Keratinocyte (primary cell): ENCODE measurements around the gene GHRL.

ENCODE experiments used
- EZH2 ChIP-seq: IDR thresholded peaks from one replicate; pipeline ENCODE4 v1.6.1; 2012; ENCODE audit warnings: inconsistent platforms, mild to moderate bottlenecking, low read length, moderate library complexity
- TF ChIP-seq, protein P1 (sequence below), 3 experiments: IDR thresholded peaks in 1 of 3; conservative IDR thresholded peaks in 1 of 3; optimal IDR thresholded peaks in 1 of 3; 2 replicates in 2 of 3; 3 replicates in 1 of 3; pipeline versions ENCODE3 to v1.5.1; 2011; ENCODE audit warnings: low read length in 3 of 3, mild to moderate bottlenecking in 3 of 3, moderate library complexity in 2 of 3, control low read depth in 1 of 3, inconsistent platforms in 1 of 3; ENCODE audit not compliant: insufficient read depth in 2 of 3; ENCODE audit errors: extremely low read depth in 1 of 3

DNA sequence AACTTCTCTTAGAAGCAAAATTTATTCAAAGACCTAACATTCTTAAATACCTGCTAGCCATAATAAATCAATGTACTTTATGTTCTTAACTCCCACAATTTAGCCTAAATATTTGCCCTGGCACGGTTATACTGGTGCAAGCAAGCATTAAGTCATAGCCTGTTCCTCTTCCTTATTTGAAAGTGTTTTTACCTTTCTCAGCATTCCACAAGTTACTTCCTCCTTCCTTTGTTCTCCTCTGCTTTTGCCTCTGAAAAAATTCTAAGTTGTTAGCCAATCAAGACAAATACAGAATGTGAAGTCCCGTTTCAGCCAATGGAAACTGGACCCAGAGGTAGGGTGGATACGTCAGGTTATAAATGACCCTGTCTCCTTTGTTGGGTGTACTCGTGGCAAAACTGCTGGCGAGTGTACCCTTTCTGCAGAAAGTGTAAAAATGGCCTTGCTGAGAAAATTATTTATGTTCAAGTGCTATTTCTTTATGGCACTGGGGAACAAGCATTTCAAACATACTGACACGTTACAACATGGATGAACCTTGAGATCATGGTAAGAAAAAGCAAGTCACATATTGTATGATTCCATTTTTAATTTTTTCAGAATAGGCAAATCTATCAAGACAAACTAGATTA is 47.5 kb downstream of the GHRL start:
- TF ChIP-seq, protein P1, sequence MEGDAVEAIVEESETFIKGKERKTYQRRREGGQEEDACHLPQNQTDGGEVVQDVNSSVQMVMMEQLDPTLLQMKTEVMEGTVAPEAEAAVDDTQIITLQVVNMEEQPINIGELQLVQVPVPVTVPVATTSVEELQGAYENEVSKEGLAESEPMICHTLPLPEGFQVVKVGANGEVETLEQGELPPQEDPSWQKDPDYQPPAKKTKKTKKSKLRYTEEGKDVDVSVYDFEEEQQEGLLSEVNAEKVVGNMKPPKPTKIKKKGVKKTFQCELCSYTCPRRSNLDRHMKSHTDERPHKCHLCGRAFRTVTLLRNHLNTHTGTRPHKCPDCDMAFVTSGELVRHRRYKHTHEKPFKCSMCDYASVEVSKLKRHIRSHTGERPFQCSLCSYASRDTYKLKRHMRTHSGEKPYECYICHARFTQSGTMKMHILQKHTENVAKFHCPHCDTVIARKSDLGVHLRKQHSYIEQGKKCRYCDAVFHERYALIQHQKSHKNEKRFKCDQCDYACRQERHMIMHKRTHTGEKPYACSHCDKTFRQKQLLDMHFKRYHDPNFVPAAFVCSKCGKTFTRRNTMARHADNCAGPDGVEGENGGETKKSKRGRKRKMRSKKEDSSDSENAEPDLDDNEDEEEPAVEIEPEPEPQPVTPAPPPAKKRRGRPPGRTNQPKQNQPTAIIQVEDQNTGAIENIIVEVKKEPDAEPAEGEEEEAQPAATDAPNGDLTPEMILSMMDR (optimal IDR thresholded peaks at IDR 0.05 in 1 of 3, IDR thresholded peaks at IDR 0.05 in 1 of 3, conservative IDR thresholded peaks at IDR 0.05 in 1 of 3; ENCODE audit: extremely low read depth in 1 of 3, insufficient read depth in 2 of 3, low read length in 3 of 3) = no peak
- no peak for TF ChIP-seq EZH2
